PFSK-1 (cell line): ENCODE data around the gene FAS.

Experiments
- SIN3A ChIP-seq: IDR thresholded peaks from 2 replicates; pipeline ENCODE4 v1.6.1; 2012; ENCODE audit warnings: mild to moderate bottlenecking, low read length, moderate library complexity, borderline replicate concordance; ENCODE audit not compliant: insufficient read depth
- TF ChIP-seq, protein P1 (sequence below), 2 experiments: IDR thresholded peaks; 2 replicates each; pipeline versions ENCODE4 v1.6.1 to v1.8.0; 2011 to 2012; ENCODE audit warnings: low read depth in 2 of 2, low read length in 2 of 2, control low read depth in 1 of 2, inconsistent platforms in 1 of 2, mild to moderate bottlenecking in 1 of 2, moderate library complexity in 1 of 2; ENCODE audit not compliant: insufficient read depth in 1 of 2

DNA sequence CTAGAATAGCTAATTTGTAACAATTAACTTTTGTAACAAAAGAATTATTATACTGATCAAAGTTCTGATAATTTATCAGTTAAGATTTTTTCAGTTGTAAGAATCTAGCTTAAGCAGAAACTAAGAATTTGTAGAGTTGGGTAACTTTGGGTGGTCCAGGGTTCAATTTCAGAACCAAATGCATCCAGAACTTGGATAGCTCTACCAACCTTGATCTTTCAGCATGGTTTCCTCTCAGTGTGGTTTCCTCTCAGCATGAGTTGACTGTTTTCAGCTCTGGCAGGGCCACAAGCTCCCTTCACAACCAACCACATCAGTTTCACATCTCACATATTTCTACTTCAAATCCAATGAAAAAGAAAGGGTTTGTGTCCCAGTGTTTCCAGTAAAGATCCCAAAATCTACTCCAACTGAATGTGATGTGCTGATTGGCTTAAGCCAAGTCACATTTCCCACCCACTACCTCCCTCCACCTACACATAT is 3.3 kb upstream of the FAS start:
- TF ChIP-seq, protein P1, sequence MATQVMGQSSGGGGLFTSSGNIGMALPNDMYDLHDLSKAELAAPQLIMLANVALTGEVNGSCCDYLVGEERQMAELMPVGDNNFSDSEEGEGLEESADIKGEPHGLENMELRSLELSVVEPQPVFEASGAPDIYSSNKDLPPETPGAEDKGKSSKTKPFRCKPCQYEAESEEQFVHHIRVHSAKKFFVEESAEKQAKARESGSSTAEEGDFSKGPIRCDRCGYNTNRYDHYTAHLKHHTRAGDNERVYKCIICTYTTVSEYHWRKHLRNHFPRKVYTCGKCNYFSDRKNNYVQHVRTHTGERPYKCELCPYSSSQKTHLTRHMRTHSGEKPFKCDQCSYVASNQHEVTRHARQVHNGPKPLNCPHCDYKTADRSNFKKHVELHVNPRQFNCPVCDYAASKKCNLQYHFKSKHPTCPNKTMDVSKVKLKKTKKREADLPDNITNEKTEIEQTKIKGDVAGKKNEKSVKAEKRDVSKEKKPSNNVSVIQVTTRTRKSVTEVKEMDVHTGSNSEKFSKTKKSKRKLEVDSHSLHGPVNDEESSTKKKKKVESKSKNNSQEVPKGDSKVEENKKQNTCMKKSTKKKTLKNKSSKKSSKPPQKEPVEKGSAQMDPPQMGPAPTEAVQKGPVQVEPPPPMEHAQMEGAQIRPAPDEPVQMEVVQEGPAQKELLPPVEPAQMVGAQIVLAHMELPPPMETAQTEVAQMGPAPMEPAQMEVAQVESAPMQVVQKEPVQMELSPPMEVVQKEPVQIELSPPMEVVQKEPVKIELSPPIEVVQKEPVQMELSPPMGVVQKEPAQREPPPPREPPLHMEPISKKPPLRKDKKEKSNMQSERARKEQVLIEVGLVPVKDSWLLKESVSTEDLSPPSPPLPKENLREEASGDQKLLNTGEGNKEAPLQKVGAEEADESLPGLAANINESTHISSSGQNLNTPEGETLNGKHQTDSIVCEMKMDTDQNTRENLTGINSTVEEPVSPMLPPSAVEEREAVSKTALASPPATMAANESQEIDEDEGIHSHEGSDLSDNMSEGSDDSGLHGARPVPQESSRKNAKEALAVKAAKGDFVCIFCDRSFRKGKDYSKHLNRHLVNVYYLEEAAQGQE (IDR thresholded peaks at IDR 0.05; ENCODE audit: insufficient read depth in 1 of 2, low read depth in 2 of 2, low read length in 2 of 2): no peak
- no peak for TF ChIP-seq SIN3A
